Peyer's patch (tissue), 4 donors: ENCODE measurements around the gene USP34.

Experiments used
- CTCF ChIP-seq, 6 experiments: fragments of 450-650 bp in 4 of 6; fragments of 200-600 bp in 2 of 6; sonication (generic) in 1 of 6; IDR thresholded peaks; one replicate each; pipeline ENCODE4 v1.5.1; 2017 to 2019; ENCODE audit warnings: antibody characterized with exemption in 6 of 6, mild to moderate bottlenecking in 3 of 6, moderate library complexity in 1 of 6
- POLR2A ChIP-seq, 2 donors: fragments of 450-650 bp; IDR thresholded peaks; one replicate each; pipeline ENCODE4 v1.5.1; 2017; ENCODE audit warnings: antibody characterized with exemption in 2 of 2, mild to moderate bottlenecking in 2 of 2, moderate library complexity in 2 of 2

GRCh38 chr2:61241266-61241665 is 229.6 kb downstream of the USP34 start:
- TF ChIP-seq POLR2A (IDR thresholded peaks at IDR 0.05) (no peak), CTCF (IDR thresholded peaks at IDR 0.05) (no peak)
